ENCODE data around the gene FAM3C.
A peak's percentile ranks its signal among the peaks of the same experiment; 100 is the strongest.

Gene FAM3C

DNA sequence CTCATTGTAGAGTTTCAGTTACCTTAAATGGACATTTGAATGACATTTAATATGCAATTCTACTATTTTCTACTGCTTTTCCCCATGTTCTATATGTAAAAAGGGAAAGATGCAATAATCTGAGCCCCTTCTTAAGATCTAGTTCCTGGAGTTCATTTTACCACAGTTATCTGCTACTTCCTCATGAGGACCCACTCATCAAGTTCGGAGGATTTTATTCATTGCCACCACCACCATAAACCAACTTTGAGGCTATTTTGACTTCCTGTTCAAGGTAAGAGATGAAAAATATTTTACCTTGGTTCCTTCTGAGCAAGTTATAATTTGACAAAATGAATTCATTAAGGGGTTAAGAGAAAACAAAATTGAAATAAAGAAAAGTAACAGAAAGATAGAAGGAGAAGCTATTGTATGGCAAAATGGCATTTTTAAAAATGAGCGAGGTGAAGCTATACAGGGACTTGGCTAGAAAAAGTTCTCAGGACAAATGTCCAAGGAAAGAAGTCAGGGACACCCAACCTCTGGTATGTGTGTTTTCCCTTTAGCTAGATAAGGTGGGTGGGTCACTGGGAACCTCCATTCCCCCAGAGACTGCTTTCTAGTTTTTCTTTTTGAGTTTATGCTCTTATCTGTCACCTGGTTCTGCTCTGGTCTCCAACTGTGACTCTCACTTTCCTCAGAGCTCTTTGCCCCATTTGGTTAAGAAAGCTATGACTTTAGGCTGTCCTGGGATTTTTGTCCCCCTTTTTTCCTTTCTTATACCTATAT is 14.9 kb upstream of the FAM3C start:
- no peak for DNase-seq

DNA sequence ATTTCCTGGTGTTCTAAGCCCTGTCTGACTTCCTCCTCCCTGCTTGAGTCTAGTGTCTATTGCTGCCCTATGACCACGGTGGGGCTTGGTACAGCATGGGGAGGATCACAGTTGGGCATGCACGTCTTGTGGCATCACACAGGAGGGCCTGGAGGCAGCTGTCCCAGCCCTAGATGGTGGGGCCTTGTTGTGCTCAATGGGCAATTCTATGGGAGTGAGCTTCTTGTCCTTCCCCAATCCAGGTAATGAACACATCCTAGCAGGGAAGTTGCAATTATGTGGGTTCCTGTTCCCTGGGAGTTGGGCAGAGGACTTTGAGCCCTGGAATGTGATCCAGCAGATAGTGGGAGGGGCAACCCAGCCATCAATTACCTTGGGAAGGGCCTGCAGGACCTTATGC is 10.8 kb upstream of the FAM3C start:
- DNase-seq: peak in 1 of 2 experiments; percentile 29

DNA sequence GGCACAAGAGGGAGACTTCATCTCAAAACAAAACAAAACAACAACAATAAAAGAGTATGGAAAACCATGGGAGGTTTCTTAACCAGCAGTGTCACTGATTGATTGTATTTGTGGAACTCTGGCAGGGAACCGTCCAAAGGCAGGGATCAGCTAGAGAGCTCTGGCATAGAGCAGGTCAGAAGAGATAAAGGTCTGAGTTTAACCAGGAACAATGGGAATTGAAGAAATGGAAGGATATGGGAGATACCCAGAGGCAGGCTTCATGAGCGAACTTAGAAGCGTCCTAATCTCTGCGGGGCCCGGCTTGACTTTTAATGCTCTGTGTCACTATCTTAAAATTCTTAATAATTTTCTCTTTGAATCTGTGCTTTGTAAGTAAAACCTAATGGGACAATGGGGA is 10.4 kb upstream of the FAM3C start:
- no peak for DNase-seq

DNA sequence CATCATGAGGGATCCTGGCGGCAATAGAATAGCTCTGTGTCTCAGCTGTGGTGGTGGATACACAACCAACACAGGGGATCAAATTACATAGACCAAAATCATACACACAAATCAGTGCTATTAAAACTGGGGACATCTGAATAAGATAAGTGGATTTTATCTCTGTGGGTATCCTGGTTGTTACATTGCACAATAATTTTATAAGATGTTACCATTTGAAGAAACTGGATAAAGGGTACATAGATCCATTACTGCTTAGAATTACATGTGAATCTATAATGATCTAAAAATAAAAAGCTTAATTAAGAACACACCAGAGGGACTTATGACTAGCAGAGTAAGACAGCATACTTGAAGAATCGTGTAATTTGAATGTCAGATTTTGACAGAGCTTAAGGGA is 8.2 kb upstream of the FAM3C start:
- DNase-seq: peak in 1 of 2 experiments; percentile 11

DNA sequence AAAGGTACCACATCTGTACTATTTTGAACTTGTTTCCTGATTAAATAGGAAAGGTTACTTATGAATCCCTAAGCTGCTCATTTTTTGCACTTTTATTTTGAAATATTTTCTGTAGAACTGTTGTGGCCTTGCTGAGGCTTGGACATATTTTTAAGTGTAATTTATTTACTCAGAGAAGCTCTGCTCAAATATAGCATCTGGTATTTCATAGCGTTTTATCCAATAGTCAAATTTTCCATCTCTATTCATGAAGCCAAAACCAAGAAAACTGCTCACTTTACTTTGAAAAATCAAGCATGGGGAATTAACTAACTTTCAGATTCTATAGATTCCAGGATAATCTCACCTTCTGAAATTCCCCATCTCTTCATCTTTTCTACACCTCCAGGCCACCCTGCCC is 6.6 kb upstream of the FAM3C start:
- DNase-seq: no peak

DNA sequence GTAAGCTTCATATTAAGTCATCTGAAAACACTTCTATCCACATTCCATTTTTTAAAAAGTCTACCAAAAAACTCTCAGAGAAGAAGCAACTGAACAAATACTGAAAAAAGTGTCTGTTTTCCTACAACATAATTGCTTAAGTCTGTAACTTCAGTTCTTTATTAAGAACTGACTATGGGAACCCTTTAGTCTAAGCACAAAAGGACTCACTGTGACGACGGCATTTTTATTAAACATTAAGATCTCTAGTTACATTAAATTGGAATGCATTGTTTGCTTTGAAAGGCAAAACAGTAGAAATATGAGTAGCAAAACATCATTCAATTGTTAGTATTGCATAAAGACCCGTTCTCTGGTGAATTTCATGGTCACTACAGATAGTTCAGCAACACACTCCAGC is 5.8 kb upstream of the FAM3C start:
- DNase-seq: peak in 1 of 2 experiments; percentile 23

DNA sequence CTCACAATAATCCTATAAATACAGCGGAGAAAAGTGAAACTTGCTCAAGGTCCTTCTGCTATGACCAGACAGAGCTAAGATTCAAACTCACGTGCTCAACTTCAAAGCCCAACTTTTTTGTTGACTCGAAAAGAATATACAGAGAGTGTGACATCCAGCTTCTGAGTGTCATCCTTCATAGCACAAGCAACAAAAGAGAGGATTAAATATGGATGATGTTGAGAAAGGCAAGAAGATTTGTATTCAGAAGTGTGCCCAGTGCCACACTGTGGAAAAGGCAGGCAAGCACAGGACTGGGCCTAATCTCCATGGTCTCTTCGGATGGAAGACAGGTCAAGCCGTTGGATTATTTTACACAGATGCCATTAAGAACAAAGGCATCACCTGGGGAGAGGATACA is 2.1 kb upstream of the FAM3C start:
- peak; percentile 26 to 53 for DNase-seq

DNA sequence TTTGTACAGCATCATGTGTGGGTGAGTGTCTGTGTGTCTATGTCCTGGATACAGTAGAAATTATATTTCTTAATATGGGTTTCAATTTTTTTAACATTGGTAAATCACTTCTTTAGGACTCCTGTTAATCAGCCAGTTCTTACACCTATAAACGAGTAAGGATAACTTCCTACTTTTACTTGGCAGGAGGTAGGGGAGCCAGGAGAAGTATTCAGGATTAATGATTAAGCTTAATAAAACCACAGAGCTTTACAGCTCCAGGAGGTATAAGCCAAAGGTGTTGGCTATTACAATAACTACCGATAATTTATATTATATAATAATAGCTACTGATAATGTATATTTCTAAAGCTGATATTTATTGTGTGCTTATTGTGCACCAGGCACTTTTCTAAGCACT is 1.7 kb upstream of the FAM3C start:
- peak in 1 of 2 experiments; percentile 17 for DNase-seq

DNA sequence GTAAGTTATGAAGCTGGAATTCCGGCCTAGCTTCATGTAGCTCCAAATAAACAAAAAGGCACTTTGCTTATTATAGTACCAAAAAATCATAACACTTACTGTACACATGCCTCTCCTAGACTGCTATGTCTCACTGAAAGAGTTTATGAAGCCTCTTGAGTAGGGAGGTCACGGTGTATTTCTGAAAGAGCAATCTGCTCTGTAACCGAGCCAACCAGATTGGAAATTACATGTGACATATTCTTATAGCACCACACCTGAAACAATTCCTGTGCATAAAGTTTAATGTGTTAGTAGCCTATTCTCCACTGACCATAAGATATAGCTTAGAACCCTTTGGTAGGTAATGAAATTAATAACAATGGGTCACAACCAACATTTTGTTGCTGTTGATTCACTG is 1.3 kb upstream of the FAM3C start:
- DNase-seq: no peak

DNA sequence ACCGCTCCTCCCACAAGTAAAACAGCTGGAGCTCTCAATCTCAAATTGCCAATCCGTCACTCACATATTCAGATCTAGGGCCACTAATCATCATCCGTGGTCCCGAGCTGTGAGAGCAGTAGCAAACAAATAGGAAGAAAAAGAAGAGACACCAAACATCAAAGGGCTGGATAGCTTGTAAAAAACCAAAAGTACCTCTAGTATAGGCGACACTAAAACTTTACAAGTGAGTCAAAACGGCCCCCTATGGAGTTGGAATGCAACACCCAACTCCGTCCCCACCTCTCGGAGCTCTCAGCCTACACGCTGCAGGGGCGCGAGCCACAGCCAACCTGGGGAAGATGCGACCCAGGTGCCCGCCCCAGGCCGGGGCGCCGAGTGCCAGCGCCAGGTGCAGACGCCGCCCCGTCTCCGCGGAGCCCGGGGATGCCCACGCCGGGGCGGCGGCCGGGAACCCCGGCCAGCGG is 581 bp downstream of the FAM3C start:
- peak; percentile 32 to 85 for DNase-seq

DNA sequence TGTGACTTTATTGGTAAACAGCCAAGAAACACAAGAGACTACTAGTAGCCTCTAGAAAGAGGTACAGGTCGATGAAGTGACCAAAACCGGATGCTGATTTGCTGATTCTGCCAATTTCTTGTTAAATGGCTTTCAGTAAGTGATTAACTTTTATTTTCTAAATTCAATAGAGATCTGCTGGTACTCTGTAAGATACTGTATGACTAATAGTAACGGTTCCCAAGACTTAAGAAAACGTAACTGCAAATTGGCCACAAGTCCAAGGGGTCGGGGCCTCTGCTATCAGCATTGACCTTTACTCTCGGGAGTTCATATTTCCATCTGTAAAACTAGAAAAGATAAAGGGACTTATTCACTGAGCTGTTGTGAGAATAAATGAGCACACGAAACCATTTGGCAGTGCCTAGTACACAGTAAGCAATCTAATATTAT is 1.4 kb downstream of the FAM3C start:
- DNase-seq: no peak

DNA sequence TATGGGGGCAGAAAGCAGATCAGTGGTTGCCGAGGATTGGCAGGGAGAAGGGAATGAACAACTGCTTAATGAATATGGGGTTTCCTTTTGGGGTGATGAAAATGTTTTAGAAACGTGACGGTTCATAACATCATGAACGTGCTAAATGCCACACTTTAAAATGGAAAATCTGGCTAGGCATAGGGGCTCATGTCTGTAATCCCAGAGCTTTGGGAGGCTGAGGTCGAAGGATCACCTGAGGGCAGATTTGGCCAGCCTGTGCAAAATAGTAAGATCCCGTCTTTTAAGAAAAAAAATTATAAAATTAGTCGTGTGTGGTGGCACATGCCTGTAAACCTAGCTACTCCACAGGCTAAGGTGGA is 3.1 kb downstream of the FAM3C start:
- DNase-seq: no peak

DNA sequence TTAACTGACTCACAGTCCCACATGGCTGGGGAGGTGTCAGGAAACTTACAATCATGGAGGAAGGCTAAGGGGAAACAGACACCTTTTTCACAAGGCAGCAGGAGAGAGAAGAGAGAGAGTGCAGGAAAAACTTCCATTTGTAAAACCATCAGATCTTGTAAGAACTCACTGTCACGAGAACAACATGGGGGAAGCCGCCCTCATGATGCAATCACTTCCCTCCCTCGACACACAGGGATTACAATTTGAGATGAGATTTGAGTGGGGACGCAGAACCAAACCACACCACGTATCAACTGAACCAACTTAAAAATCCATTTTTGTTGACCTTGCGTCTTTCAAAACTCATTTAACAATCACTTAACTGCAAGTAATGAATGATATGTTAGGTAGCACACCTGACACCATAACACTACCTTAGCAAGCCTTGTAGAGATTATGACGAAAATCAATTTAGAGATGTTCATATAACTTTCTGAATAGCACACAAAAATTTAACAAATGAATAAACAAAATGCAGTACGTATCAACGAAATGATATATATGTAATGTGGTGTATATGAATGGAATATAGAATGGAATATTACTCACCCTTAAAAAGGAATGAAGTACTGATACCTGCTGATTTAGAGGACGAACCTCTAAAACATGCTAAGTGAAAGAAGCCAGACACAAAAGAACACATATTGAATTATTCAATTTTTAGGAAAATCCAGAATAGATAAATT is 3.7 kb downstream of the FAM3C start:
- DNase-seq: no peak

DNA sequence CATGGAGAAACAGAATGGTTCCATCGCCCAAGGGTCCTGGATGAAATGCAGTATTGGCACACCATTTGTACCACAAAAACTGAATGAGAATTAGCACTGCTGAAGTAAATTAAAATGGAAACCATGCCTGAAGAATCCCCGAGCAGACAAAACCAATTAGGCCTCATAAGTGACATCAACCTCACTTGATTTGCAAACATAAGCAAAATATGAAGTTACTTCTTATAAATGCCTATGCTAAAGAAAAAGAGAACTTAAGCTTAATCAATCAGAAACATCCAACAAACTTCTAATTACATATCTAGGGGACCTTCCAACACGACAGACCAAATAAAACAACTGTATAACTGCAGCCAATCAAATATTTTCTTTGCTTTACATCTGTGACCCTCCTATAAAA is 4.4 kb downstream of the FAM3C start:
- DNase-seq: no peak

DNA sequence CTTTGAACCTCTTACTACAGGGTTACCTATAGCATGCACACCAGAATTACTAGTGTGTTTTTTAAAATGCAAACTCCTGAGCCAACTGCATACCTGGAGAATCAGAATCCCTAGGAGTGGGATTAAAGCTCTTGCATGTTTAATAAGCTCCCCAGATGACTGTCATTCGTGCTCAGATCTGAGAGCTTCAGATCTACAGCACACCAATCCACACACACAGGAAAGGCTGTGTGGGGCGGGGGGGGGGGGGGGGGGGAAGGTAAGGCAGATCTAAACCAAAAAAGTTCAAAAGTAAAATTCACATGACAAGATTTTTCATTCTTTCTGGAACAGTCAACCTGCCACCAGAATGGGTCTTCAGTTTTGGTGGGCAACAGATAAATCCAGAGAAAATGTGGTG is 5.5 kb downstream of the FAM3C start:
- DNase-seq: no peak

DNA sequence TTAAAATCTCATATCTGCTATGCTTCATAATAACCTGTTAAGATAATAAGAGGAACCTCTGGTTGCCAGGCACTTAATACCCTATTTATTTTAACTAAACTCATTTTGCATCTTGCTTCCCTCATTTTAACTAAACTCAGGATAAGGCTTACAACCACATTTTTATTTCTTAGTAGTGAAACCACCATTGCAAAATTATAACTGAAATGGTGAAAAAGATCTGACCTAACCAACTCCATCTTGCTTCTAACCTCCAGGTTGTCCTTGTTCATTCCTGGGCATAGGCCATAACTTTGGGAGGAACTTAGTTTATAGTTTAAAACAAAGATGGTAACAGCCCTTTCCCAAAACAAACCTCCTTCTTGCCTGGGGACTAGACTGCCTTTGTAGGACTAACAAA is 6.0 kb downstream of the FAM3C start:
- DNase-seq: no peak

DNA sequence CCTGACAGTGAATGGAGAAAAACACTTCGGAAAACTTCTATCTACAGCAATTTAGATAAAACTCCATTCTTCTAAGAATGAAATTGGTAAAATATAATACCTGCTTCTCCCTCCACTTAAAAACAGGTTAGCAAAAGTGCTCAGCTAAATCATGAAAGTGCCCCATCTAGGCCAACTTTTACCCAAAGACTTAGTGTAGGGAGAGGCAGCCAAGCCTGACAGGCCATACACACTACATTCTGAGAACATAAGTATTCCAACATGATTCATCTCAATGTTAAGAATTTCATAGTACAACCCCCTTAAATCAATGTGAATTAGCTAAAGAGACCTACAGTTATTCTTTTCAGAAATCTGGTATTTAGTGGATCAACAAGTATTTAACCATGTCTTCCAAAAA is 7.2 kb downstream of the FAM3C start:
- no peak for DNase-seq

DNA sequence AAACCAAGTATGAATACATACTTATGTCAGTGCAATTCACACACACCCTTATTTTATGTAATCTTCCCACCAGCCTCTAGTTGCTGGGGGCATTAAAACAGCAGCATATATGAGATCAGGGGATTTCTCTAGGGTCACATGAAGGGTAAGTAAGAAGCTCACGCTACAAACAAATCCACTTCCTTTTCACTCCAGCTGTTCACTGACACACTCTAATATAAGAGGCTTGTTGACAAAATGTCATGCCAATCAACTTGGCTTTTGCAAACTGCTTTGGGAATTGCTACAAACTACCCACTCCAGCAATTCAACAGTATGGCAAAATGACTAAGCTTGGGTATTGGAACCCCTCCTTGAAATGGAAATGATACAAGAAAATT is 10.3 kb downstream of the FAM3C start:
- no peak for DNase-seq

DNA sequence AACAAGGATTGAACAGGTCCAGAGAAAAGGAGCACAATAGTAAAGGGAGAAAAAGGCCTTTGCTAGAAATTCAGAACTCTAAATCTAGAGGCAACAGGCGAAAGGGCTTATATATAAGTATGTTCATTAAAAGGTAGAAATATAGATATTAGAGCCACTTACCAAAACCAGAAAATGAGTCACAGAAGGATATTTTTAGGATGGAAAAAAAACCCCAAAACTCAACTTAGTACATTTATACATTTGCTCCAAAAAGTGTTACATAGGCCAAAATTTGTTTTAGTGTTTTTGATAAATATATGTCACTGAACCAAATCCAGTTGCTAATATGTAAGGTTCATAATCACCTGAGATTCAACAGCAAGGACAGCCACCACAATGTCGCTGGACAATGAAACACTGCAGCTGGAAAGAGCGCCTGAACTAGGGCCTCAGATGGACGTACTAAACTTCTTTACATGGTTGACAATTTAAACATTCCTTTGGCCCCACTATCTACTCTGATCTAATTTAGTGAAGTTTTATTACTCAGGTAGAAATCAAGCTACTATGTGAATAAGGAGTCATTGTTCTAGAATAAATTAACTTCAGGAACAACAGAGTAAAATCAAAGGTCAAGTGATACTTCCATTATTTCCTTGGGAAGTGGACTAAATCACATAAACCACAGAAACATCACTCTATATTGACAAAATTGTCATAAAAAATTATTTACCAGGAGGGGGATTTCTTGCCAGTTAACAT is 10.9 kb downstream of the FAM3C start:
- no peak for DNase-seq

DNA sequence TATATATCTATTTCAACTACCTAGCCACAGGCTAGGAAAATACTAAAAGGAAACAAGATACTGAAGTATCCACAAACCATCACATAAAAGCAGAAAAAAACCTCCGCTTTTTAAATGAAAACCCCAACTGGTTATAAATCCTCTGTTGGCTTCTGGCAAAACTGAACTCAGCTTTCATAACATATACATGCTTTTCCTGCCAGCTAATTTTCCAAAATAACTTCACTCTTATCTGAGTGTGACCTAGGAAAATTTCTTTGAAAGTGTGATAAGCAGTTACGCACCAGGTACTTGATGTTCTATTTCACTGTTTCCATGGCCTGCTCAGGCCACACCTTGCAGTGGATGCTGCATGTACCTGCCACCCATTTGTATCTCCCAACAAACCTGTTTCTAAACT is 11.8 kb downstream of the FAM3C start:
- no peak for DNase-seq

DNA sequence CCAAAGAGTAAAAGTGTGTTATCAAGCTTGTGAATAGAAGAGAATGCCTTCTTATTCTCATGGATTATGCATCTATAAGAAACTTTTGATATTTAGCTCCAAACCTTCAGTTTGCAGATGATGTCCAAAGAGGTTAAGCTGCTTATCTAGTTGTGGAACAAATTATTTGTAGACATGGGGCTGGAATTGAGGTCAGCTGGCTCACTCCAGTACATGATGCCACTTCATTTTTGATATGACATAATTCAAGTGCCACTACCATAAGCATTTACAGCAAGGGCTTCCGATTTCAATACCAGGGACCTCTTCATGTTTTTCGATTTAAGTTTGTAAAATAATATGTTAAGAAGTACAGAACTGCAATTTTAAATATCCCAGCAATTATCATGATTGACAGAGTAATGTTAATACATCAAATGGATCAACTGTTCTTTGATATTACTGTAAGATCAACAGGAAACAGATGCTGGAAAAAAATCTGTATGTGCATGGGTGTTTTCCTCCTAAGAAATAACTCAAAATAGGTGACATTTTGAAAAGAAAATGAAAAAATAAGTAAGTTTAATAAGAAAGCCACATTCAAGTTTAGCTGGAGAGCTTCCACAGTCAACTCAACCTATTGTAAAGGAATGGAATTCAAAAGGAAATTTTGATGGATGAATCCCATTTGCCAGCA is 12.7 kb downstream of the FAM3C start:
- no peak for DNase-seq

DNA sequence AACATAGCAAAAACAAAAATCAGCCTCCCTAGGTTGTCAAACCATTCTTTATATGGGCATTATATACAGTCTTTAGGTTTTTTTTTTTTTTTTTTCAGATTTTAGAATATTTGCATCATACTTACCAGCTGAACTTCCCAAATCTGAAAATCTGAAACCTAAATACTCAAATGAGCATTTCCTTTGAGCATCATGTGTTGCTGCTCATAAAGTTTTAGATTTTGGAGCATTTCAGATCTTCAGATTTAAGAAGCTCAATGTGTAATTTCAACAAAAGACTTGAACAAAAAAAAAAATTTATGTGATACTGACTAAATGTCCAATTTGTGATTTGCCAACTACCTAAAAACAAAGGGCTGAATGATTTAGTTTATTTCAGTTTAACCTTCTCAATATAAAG is 13.6 kb downstream of the FAM3C start:
- DNase-seq: no peak

DNA sequence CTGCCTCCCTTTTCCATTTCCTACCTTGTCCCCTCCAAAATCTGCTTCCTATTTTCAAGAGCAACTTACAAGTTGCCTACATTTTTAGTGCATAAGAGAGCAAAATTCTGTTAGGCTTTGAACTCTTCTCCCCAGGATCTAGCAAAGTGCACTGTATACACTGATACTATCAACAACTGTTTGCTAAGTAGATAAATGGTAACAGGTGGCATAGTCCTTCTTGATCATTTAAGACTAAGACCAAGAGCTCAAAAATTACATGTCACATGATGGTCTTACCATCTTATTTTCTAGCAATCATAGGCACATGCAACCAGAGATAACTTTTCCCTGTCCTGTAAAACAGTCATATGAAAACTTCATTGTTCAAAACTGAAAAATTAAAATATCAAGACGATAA is 16.2 kb downstream of the FAM3C start:
- no peak for DNase-seq
